ENCODE data around the gene NRXN3. TPM values are rescaled to one million over a fixed set of nuclear protein-coding genes. Genes with fewer than 3 reads are reported as not detected.

The NRXN3 gene
- total RNA-seq, 1 experiment from 2014 or later, result 0.11 TPM

- no peak for DNase-seq (ENCODE audit: low read depth)
Measured at GRCh38 chr14:79201564-79202207, 1031.5 kb downstream of the NRXN3 start.

GRCh38 chr14:79204591-79204990 lies 1034.4 kb downstream of the NRXN3 start:
- no peak for DNase-seq (ENCODE audit: low read depth)

GRCh38 chr14:79209418-79209817 lies 1039.2 kb downstream of the NRXN3 start:
- DNase-seq (ENCODE audit: low read depth), result no peak

DNA sequence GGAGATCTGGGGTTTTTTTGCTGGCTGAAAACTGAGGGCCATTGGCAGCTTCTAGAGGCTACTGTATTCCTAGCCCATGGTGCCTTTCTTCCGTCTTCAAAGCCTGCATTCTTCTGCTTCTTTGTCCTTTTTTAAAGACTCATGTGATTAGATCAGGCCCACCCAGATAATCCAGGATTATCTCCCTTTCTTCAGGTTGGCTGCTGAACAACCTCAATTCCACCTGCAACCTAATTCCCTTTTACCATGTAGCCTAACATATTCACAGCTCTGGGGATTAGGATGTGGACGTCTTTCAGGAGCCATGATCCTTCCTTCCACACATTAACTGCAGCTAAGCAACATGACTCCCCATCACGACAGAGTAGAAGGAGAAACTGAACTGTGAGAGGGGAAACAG lies 1055.6 kb downstream of the NRXN3 start:
- no peak for DNase-seq (ENCODE audit: low read depth)

- no peak for DNase-seq (ENCODE audit: low read depth)
Measured at GRCh38 chr14:79229383-79229909, 1059.3 kb downstream of the NRXN3 start.

DNA sequence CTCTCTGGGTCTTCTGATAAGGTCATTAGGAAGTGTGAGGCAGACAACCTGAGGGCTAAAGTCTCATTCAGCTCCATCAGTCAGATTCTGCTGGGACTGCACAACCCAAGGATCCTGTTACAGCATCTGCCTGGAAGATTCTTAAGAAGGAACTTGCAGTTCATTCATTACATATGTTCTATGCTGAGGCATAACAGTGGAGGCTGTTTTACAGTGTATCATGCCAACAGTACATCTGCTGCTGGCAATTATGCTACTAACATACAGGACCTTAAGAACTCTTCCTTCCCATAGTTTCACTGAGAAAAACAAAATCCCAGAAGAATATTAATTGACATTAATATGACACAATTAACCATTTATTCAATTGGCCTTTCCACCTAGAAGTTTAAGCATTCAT lies 1072.5 kb downstream of the NRXN3 start:
- DNase-seq (ENCODE audit: low read depth), result no peak

- no peak for DNase-seq (ENCODE audit: low read depth)
Measured at GRCh38 chr14:79246173-79246572, 1076.0 kb downstream of the NRXN3 start.

GRCh38 chr14:79248126-79248525 lies 1078.0 kb downstream of the NRXN3 start:
- no peak for DNase-seq (ENCODE audit: low read depth)

DNA sequence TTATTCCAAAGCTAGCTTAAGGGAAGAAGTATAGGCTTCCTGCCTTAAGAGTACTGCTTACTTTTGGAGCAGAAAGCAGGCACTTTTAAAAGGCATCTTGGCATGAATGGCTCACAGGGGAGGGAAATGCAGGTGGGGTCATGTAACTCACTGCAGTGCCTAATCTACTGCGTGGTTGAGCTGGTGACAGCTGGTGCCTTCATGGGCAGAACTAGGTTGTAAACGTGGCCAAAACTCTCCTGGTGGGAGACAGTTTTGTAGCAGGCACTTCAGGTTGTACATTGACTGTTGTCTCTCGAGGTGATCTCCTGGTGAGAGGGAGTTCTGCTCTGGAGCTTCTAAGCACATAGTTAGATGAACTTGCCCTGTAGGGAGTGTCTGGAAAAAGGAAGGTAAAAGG lies 1078.6 kb downstream of the NRXN3 start:
- DNase-seq (ENCODE audit: low read depth), result no peak

DNA sequence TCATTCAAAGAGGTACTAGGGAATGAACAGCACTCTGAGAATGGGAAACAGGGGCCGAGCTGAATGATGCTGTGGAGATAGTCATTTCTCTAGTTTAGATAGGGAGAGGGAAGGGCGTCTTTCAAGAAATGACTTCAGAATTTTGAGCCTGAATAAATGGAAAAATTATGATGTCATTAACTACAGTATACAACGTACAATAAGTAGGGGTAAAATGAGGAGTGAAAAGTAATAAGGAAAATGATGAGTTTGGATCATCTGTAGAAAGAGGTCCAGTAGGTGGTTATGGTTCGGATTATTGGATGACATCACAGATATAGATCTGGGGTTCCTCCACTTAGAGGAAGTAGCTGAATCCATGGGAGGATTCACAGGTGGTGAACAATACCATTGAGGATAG lies 1081.1 kb downstream of the NRXN3 start:
- DNase-seq (ENCODE audit: low read depth), result no peak

DNA sequence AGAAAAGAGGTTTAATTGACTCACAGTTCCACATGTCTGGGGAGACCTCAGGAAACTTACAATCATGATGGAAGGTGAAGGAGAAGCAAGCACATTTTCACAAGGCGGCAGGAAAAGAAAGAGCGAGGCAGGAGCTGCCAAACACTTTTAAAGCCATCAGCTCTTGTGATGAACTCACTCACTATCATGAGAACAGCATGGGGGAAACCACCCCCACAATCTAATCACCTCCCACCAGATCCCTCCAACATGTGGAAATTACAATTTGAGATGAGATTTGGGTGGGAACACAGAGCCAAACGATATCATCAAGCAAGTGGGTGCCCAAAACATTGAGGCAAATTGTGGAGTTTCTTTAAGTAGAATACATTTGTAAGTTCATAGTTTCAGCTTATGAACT lies 1083.4 kb downstream of the NRXN3 start:
- no peak for DNase-seq (ENCODE audit: low read depth)

DNA sequence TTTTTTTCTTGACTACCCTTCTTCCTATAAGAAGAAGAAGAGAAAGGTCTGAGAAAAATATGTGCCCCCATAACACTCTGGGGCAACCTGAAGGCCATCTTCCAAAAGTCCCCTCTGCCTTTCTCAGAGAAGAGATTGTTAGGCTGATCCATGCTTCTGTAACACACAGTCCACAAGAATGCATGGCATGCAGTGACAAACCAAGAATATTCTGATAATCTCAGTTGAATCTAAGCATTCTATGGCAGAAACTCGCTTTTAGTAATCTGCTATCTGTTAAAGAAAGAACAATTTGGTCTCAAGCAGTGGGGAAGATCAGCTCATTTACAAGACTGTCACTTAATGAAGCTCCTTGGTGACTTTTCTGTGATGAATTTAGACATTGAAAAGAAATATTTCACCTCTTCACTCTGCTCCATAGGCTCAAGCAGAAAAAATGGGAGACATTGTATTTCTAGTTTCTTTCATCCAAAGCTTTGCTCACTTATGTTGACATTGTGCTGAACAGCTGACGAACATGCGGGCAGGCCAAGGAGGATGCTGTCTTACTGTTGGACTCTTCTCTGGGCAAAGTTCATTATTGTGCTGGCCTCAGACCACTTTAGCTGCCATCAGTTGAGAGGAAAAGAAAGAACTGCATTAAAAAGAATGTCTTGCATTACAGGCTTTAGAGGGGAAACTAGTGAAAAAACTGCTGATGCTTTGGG lies 1084.0 kb downstream of the NRXN3 start:
- DNase-seq (ENCODE audit: low read depth), result no peak

- no peak for DNase-seq (ENCODE audit: low read depth)
Measured at GRCh38 chr14:79256380-79256779, 1086.2 kb downstream of the NRXN3 start.

DNA sequence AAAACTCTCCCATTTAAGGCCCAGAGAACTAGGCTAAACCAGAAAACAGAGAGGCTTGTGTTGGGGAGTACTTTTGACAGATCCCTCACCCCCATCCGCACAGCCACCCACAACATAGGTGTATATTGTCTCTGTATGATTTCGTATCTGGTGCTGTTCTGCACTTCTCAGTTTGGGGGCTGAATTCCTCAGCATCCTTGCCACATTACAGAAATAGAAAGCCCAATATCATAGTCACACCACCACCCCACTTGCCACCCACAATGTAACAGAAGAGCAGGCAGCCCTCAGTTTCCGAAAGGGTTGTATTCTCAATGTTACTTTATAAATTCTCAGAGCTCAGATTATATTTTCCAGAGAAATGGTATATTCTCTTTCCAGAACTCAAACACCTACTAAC lies 1090.2 kb downstream of the NRXN3 start:
- DNase-seq (ENCODE audit: low read depth), result no peak

DNA sequence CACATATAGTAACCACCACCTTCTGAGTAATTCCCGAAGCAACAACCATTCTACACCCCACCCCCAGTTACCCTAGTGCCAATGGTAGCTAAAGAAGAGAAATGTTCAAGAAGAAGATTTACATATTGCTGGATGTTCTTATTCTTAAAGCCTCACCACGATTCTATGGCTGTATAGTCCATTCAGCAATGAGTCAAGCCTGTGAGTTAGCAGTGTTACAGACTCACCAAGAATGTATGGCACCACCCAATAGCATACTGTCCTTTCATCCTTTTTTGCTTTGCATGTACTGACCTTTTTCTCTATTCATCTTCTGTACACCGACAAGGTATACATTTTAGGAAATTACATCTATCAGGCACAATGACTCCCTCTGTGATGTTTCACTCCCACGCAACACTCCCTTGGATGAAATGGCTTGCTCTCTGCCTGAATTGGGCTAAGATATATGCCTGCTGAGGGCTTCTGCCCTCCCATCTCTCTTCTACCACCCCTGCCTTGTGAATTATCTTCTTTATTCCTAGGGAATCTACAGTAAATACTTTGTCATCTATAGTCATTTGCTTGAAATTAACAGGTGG lies 1095.3 kb downstream of the NRXN3 start:
- DNase-seq (ENCODE audit: low read depth), result no peak

GRCh38 chr14:79270361-79270760 lies 1100.2 kb downstream of the NRXN3 start:
- DNase-seq (ENCODE audit: low read depth), result no peak

- DNase-seq (ENCODE audit: low read depth), result no peak
Measured at GRCh38 chr14:79271122-79271521, 1100.9 kb downstream of the NRXN3 start.

GRCh38 chr14:79274641-79275291 lies 1104.6 kb downstream of the NRXN3 start:
- DNase-seq (ENCODE audit: low read depth), result no peak

DNA sequence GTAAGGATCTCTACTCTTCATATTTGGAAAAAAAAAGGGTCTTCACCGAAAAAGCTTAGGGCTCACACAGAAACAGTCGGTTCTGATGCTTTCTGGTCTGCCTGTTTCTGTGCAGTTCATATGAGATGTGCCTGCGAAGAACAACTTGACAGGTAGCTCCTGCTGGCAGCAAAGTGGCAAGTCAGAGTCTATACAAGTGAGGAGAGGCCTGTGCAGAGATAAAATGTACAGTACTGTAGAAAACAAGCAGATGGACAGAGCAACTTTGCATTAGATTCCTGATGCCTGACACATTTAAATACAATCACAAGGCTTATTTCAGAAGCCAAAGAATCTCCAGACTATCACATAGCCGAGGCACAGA lies 1105.1 kb downstream of the NRXN3 start:
- DNase-seq (ENCODE audit: low read depth), result no peak

GRCh38 chr14:79278286-79278797 lies 1108.2 kb downstream of the NRXN3 start:
- no peak for DNase-seq (ENCODE audit: low read depth)

GRCh38 chr14:79278798-79279644 lies 1108.8 kb downstream of the NRXN3 start:
- peak; percentile 69 for DNase-seq (ENCODE audit: low read depth)
